Activated naive CD4-positive, alpha-beta T cell treated with anti-CD3 and anti-CD28 coated beads, Interleukin-2, amount 50 U/mL, for 72 hours (primary cell): Measurements from ENCODE around the gene KRT12. TPM values are rescaled to one million over a fixed set of nuclear protein-coding genes. Genes with fewer than 3 reads are reported as not detected.

ENCODE experiments used
- total RNA-seq, 2 donors: library from RNA; stranded (reverse); gene quantifications; one replicate each; pipeline ENCODE4 v1.2.3, GENCODE V29; 2022

Gene KRT12
- total RNA-seq, 2 donors from 2014 or later = not detected

Other genes with a start within 250 kb of the KRT12 start
- 10 to 100 TPM; 85.6 to 93.9 TPM for gene SMARCE1, start 219.4 kb downstream of the KRT12 start, total RNA-seq
- gene KRT222, start 202.0 kb downstream of the KRT12 start, total RNA-seq = not detected
- not detected for gene KRT24, start 163.5 kb downstream of the KRT12 start, total RNA-seq
- gene KRT25, start 111.9 kb downstream of the KRT12 start, total RNA-seq = not detected
- gene KRT26, start 95.0 kb downstream of the KRT12 start, total RNA-seq = not detected
- gene KRT27, start 84.7 kb downstream of the KRT12 start, total RNA-seq = not detected
- not detected for gene KRT28, start 67.3 kb downstream of the KRT12 start, total RNA-seq
- gene KRT10, start 44.6 kb downstream of the KRT12 start, total RNA-seq = 10 to 100 TPM; 28.2 to 33.2 TPM
- gene KRT20, start 18.0 kb upstream of the KRT12 start, total RNA-seq = not detected
- not detected for gene KRT23, start 70.4 kb upstream of the KRT12 start, total RNA-seq
- not detected for gene KRT39, start 99.7 kb upstream of the KRT12 start, total RNA-seq
- gene KRT40, start 117.1 kb upstream of the KRT12 start, total RNA-seq = not detected
- gene KRTAP3-3, start 126.9 kb upstream of the KRT12 start, total RNA-seq = not detected
- not detected for gene KRTAP3-2, start 132.7 kb upstream of the KRT12 start, total RNA-seq
- gene KRTAP3-1, start 141.9 kb upstream of the KRT12 start, total RNA-seq = not detected
- gene KRTAP1-5, start 160.0 kb upstream of the KRT12 start, total RNA-seq = not detected
- not detected for gene KRTAP1-4, start 163.0 kb upstream of the KRT12 start, total RNA-seq
- not detected for gene KRTAP1-3, start 167.7 kb upstream of the KRT12 start, total RNA-seq
- not detected for gene KRTAP1-1, start 174.2 kb upstream of the KRT12 start, total RNA-seq
- gene KRTAP2-1, start 180.1 kb upstream of the KRT12 start, total RNA-seq = not detected
- not detected for gene KRTAP2-2, start 188.0 kb upstream of the KRT12 start, total RNA-seq
- not detected for gene KRTAP2-3, start 192.9 kb upstream of the KRT12 start, total RNA-seq
- gene KRTAP2-4, start 198.7 kb upstream of the KRT12 start, total RNA-seq = not detected
- gene KRTAP4-7, start 216.9 kb upstream of the KRT12 start, total RNA-seq = not detected
- not detected for gene KRTAP4-8, start 230.9 kb upstream of the KRT12 start, total RNA-seq
- gene KRTAP4-16, start 235.0 kb upstream of the KRT12 start, total RNA-seq = not detected
- not detected for gene KRTAP4-9, start 238.2 kb upstream of the KRT12 start, total RNA-seq